Progenitor cell of endocrine pancreas (in vitro differentiated cells): ENCODE data around the gene TMEM44. TPM values are rescaled to one million over a fixed set of nuclear protein-coding genes. Genes with fewer than 3 reads are reported as not detected.

Source experiments
- DNase-seq: peaks from one replicate; pipeline ENCODE4 v3.0.0; 2021; ENCODE audit warnings: low spot score; ENCODE audit not compliant: unreplicated experiment
- H3K27ac Mint-ChIP-seq: 2 replicates; pipeline ENCODE4 v1.8.0; 2021; ENCODE audit warnings: mild to moderate bottlenecking, moderate library complexity, mixed read lengths
- H3K27me3 Mint-ChIP-seq: 2 replicates; pipeline ENCODE4 v1.8.0; 2021; ENCODE audit warnings: mixed read lengths
- H3K36me3 Mint-ChIP-seq: 2 replicates; pipeline ENCODE4 v1.8.0; 2022; ENCODE audit warnings: mixed read lengths; ENCODE audit not compliant: insufficient read depth
- H3K4me1 Mint-ChIP-seq: 2 replicates; pipeline ENCODE4 v1.8.0; 2021; ENCODE audit warnings: low read depth, mixed read lengths
- H3K4me3 Mint-ChIP-seq: 2 replicates; pipeline ENCODE4 v1.8.0; 2021; ENCODE audit warnings: low read depth, mild to moderate bottlenecking, moderate library complexity, mixed read lengths
- H3K9me3 Mint-ChIP-seq: 2 replicates; pipeline ENCODE4 v1.8.0; 2021; ENCODE audit warnings: low read depth, mixed read lengths
- CTCF ChIP-seq: fragments of 200-600 bp; sonication (generic); IDR thresholded peaks from one replicate; pipeline ENCODE4 v1.5.0; 2021; ENCODE audit warnings: antibody characterized with exemption, mild to moderate bottlenecking; ENCODE audit not compliant: unreplicated experiment
- total RNA-seq: library from RNA; stranded (reverse); gene quantifications from 2 replicates; pipeline ENCODE4 v1.2.1, GENCODE V29; 2021

TMEM44 gene
- total RNA-seq, 1 donor from 2014 or later, result 44.7 TPM

GRCh38 chr3:194671900-194672808, 38.9 kb upstream of the TMEM44 start, which contains the start of gene LSG1:
TSS of gene LSG1 (minus strand) at chr3:194672191. CDS start at chr3:194672162, 29 bp downstream.
- TF ChIP-seq CTCF, result no peak
- Mint-ChIP-seq H3K36me3 (peaks cover 5% of the 10 kb centered on the region), H3K9me3 (no peaks in the 10 kb centered on the region), H3K4me3 (peak within 1 kb of the TSS; percentile 94), H3K27ac (peak within 1 kb of the TSS; percentile 99), H3K27me3 (peaks cover 25% of the 10 kb centered on the region), H3K4me1 (peaks cover 15% of the 10 kb centered on the region)
- peak; percentile 78 for DNase-seq

GRCh38 chr3:194671511-194671899, 38.3 kb upstream of the TMEM44 start:
- peak overlapping the region; percentile 94 for H3K4me3 Mint-ChIP-seq
- no peaks in the 10 kb centered on the region for H3K9me3 Mint-ChIP-seq
- peaks cover 20% of the 10 kb centered on the region for H3K27me3 Mint-ChIP-seq
- peaks cover 5% of the 10 kb centered on the region for H3K36me3 Mint-ChIP-seq
- TF ChIP-seq CTCF, result peak; percentile 73
- peaks cover 15% of the 10 kb centered on the region for H3K4me1 Mint-ChIP-seq
- H3K27ac Mint-ChIP-seq, result peak overlapping the region; percentile 99
- no peak for DNase-seq

GRCh38 chr3:194667363-194667762, 34.1 kb upstream of the TMEM44 start:
- H3K36me3 Mint-ChIP-seq, result peaks cover 22% of the 10 kb centered on the region
- no peaks in the 10 kb centered on the region for H3K27me3 Mint-ChIP-seq
- no peak for DNase-seq
- no peak for TF ChIP-seq CTCF
- no peak overlapping the region for H3K27ac Mint-ChIP-seq
- H3K9me3 Mint-ChIP-seq, result no peaks in the 10 kb centered on the region
- H3K4me3 Mint-ChIP-seq, result no peak overlapping the region
- H3K4me1 Mint-ChIP-seq, result peaks cover 13% of the 10 kb centered on the region

GRCh38 chr3:194664857-194665256, 31.6 kb upstream of the TMEM44 start:
- Mint-ChIP-seq H3K27me3 (no peaks in the 10 kb centered on the region), H3K4me1 (peaks cover under 1% of the 10 kb centered on the region), H3K4me3 (no peak overlapping the region), H3K27ac (no peak overlapping the region), H3K36me3 (peaks cover 22% of the 10 kb centered on the region), H3K9me3 (no peaks in the 10 kb centered on the region)
- DNase-seq, result no peak
- TF ChIP-seq CTCF, result no peak

GRCh38 chr3:194661946-194662345, 28.7 kb upstream of the TMEM44 start:
- Mint-ChIP-seq H3K9me3 (no peaks in the 10 kb centered on the region), H3K27me3 (no peaks in the 10 kb centered on the region), H3K4me3 (no peak overlapping the region), H3K36me3 (peaks cover 31% of the 10 kb centered on the region), H3K4me1 (no peaks in the 10 kb centered on the region), H3K27ac (no peak overlapping the region)
- no peak for TF ChIP-seq CTCF
- no peak for DNase-seq
